ENCODE data around the gene PRR22. TPM values are rescaled to one million over a fixed set of nuclear protein-coding genes. Genes with fewer than 3 reads are reported as not detected.
"Not testable (repeated sequence)": the region's sequence is repeated elsewhere in the genome, so short reads cannot be mapped to it uniquely, and the experiment has no call there.

Gene PRR22
- total RNA-seq, 2 donors from 2014 or later = 8.5 to 21.5 TPM

GRCh38 chr19:5775668-5776309 lies 8.8 kb downstream of the PRR22 start:
- Mint-ChIP-seq H3K27me3 (peaks cover 0 to 2% of the 10 kb centered on the region in 2 donors), H3K27ac (no peak overlapping the region), H3K9me3 (no peaks in the 10 kb centered on the region), H3K4me1 (ENCODE audit: low read depth in 2 of 2) (no peaks in the 10 kb centered on the region), H3K4me3 (no peak overlapping the region), H3K36me3 (no peaks in the 10 kb centered on the region)
- no peak for ATAC-seq
- no peak for DNase-seq (ENCODE audit: low spot score)

- no peaks in the 10 kb centered on the region for H3K9me3 Mint-ChIP-seq
- no peaks in the 10 kb centered on the region for H3K4me1 Mint-ChIP-seq (ENCODE audit: low read depth in 2 of 2)
- no peak overlapping the region for H3K4me3 Mint-ChIP-seq
- ATAC-seq (no peak), DNase-seq (ENCODE audit: low spot score) (no peak)
- peaks cover 0 to 2% of the 10 kb centered on the region in 2 donors for H3K27me3 Mint-ChIP-seq
- H3K27ac Mint-ChIP-seq = no peak overlapping the region
- H3K36me3 Mint-ChIP-seq = no peaks in the 10 kb centered on the region
Measured at GRCh38 chr19:5774921-5775320, 9.6 kb downstream of the PRR22 start.

- no peak overlapping the region for H3K4me3 Mint-ChIP-seq
- no peak for DNase-seq (ENCODE audit: low spot score)
- H3K36me3 Mint-ChIP-seq = no peaks in the 10 kb centered on the region
- ATAC-seq = no peak
- no peak overlapping the region for H3K27ac Mint-ChIP-seq
- no peaks in the 10 kb centered on the region for H3K9me3 Mint-ChIP-seq
- H3K4me1 Mint-ChIP-seq (ENCODE audit: low read depth in 2 of 2) = no peaks in the 10 kb centered on the region
- peaks cover 0 to 2% of the 10 kb centered on the region in 2 donors for H3K27me3 Mint-ChIP-seq
Measured at GRCh38 chr19:5773276-5773675, 11.3 kb downstream of the PRR22 start.

GRCh38 chr19:5772416-5772815 lies 12.1 kb downstream of the PRR22 start:
- Mint-ChIP-seq H3K27me3 (peaks cover 0 to 2% of the 10 kb centered on the region in 2 donors), H3K4me1 (ENCODE audit: low read depth in 2 of 2) (no peaks in the 10 kb centered on the region), H3K4me3 (no peak overlapping the region), H3K27ac (no peak overlapping the region), H3K9me3 (no peaks in the 10 kb centered on the region), H3K36me3 (no peaks in the 10 kb centered on the region)
- ATAC-seq (no peak), DNase-seq (ENCODE audit: low spot score) (no peak)

- Mint-ChIP-seq H3K9me3 (no peaks in the 10 kb centered on the region), H3K4me3 (no peak overlapping the region), H3K27ac (no peak overlapping the region), H3K36me3 (no peaks in the 10 kb centered on the region), H3K27me3 (peaks cover 2% of the 10 kb centered on the region in 2 donors), H3K4me1 (ENCODE audit: low read depth in 2 of 2) (no peaks in the 10 kb centered on the region)
- DNase-seq (ENCODE audit: low spot score) (no peak), ATAC-seq (no peak)
Measured at GRCh38 chr19:5767949-5768348, 16.6 kb downstream of the PRR22 start.

- DNase-seq (ENCODE audit: low spot score) = no peak
- Mint-ChIP-seq H3K27ac (no peak overlapping the region), H3K4me1 (ENCODE audit: low read depth in 2 of 2) (no peaks in the 10 kb centered on the region), H3K36me3 (no peaks in the 10 kb centered on the region), H3K9me3 (no peaks in the 10 kb centered on the region), H3K4me3 (no peak overlapping the region), H3K27me3 (peaks cover 2 to 12% of the 10 kb centered on the region in 2 donors)
- ATAC-seq = no peak
Measured at GRCh38 chr19:5765220-5765619, 19.3 kb downstream of the PRR22 start.

GRCh38 chr19:5762608-5763217 lies 21.8 kb downstream of the PRR22 start:
- H3K27me3 Mint-ChIP-seq = peaks cover 2 to 12% of the 10 kb centered on the region in 2 donors
- H3K36me3 Mint-ChIP-seq = no peaks in the 10 kb centered on the region
- no peak overlapping the region for H3K27ac Mint-ChIP-seq
- H3K9me3 Mint-ChIP-seq = no peaks in the 10 kb centered on the region
- H3K4me3 Mint-ChIP-seq = no peak overlapping the region
- no peak for ATAC-seq
- H3K4me1 Mint-ChIP-seq (ENCODE audit: low read depth in 2 of 2) = no peaks in the 10 kb centered on the region
- no peak for DNase-seq (ENCODE audit: low spot score)

GRCh38 chr19:5753743-5754142 lies 30.8 kb downstream of the PRR22 start:
- Mint-ChIP-seq H3K27me3 (no peaks in the 10 kb centered on the region), H3K27ac (no peak overlapping the region), H3K36me3 (no peaks in the 10 kb centered on the region), H3K9me3 (no peaks in the 10 kb centered on the region), H3K4me3 (no peak overlapping the region), H3K4me1 (ENCODE audit: low read depth in 2 of 2) (no peaks in the 10 kb centered on the region)
- DNase-seq (ENCODE audit: low spot score) (no peak), ATAC-seq (no peak)

- ATAC-seq = no peak
- Mint-ChIP-seq H3K36me3 (no peaks in the 10 kb centered on the region), H3K27ac (no peak overlapping the region), H3K4me3 (no peak overlapping the region), H3K9me3 (no peaks in the 10 kb centered on the region), H3K4me1 (ENCODE audit: low read depth in 2 of 2) (no peaks in the 10 kb centered on the region), H3K27me3 (no peaks in the 10 kb centered on the region)
- no peak for DNase-seq (ENCODE audit: low spot score)
Measured at GRCh38 chr19:5751709-5752108, 32.8 kb downstream of the PRR22 start.

GRCh38 chr19:5749505-5749904 lies 35.0 kb downstream of the PRR22 start:
- no peak overlapping the region for H3K27ac Mint-ChIP-seq
- H3K4me1 Mint-ChIP-seq (ENCODE audit: low read depth in 2 of 2) = no peaks in the 10 kb centered on the region
- DNase-seq (ENCODE audit: low spot score) (no peak), ATAC-seq (no peak)
- no peaks in the 10 kb centered on the region for H3K36me3 Mint-ChIP-seq
- no peaks in the 10 kb centered on the region for H3K27me3 Mint-ChIP-seq
- no peaks in the 10 kb centered on the region for H3K9me3 Mint-ChIP-seq
- H3K4me3 Mint-ChIP-seq = no peak overlapping the region

- not testable (repeated sequence) for H3K27ac Mint-ChIP-seq, H3K4me3 Mint-ChIP-seq, H3K36me3 Mint-ChIP-seq
Measured at GRCh38 chr19:5748920-5749319, 35.6 kb downstream of the PRR22 start.

GRCh38 chr19:5744999-5745398 lies 39.5 kb downstream of the PRR22 start:
- not testable (repeated sequence) for H3K27ac Mint-ChIP-seq; H3K4me3 Mint-ChIP-seq; H3K9me3 Mint-ChIP-seq; H3K4me1 Mint-ChIP-seq (ENCODE audit: low read depth in 2 of 2); H3K27me3 Mint-ChIP-seq; DNase-seq (ENCODE audit: low spot score); ATAC-seq; H3K36me3 Mint-ChIP-seq

More at GRCh38 chr19:5748920-5749319, 35.6 kb downstream of the PRR22 start:
- H3K9me3 Mint-ChIP-seq; DNase-seq (ENCODE audit: low spot score); ATAC-seq; H3K27me3 Mint-ChIP-seq; H3K4me1 Mint-ChIP-seq (ENCODE audit: low read depth in 2 of 2): not testable (repeated sequence)

- H3K4me1 Mint-ChIP-seq (ENCODE audit: low read depth in 2 of 2) = no peaks in the 10 kb centered on the region
Measured at GRCh38 chr19:5743630-5744029, 40.9 kb downstream of the PRR22 start.

GRCh38 chr19:5742051-5742450 lies 42.5 kb downstream of the PRR22 start:
- Mint-ChIP-seq H3K27ac (no peak overlapping the region), H3K4me3 (no peak overlapping the region), H3K9me3 (no peaks in the 10 kb centered on the region), H3K4me1 (ENCODE audit: low read depth in 2 of 2) (no peaks in the 10 kb centered on the region), H3K36me3 (no peaks in the 10 kb centered on the region), H3K27me3 (peaks cover 5 to 6% of the 10 kb centered on the region in 2 donors)
- DNase-seq (ENCODE audit: low spot score) (no peak), ATAC-seq (no peak)

More at GRCh38 chr19:5743630-5744029, 40.9 kb downstream of the PRR22 start:
- no peaks in the 10 kb centered on the region for H3K36me3 Mint-ChIP-seq
- no peak overlapping the region for H3K27ac Mint-ChIP-seq
- no peaks in the 10 kb centered on the region for H3K9me3 Mint-ChIP-seq
- H3K27me3 Mint-ChIP-seq = peaks cover 5 to 6% of the 10 kb centered on the region in 2 donors
- no peak for DNase-seq (ENCODE audit: low spot score)
- no peak overlapping the region for H3K4me3 Mint-ChIP-seq
- no peak for ATAC-seq

Data from natural killer cell treated with Interleukin-12 subunit alpha and Interleukin-12 subunit beta and Interleukin-15 and Interleukin-18, amount 100 ng/mL, for 72 hours (primary cell).